Fibroblast of skin of back (primary cell): ENCODE results near the gene HOATZ.

Source experiments
- DNase-seq: peaks from one replicate; pipeline ENCODE4 v3.0.0-alpha.2; 2013

The HOATZ gene

DNA sequence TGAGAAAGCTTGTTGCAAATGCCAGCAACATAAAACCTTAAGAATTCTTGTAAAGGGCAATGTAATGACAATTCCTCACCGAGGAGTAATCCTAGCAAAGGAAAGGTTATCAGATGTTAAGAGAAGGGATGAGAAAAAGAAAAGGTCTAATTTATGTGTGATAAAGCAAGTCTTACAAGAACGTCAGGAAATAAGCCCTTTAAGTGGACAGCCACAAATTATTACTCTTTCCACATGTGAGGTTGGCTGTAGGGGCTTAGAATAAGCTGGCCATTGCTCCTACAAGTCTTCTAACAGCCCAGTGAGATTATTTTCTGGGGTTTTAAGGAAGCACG lies 35.3 kb downstream of the HOATZ start:
- no peak for DNase-seq

DNA sequence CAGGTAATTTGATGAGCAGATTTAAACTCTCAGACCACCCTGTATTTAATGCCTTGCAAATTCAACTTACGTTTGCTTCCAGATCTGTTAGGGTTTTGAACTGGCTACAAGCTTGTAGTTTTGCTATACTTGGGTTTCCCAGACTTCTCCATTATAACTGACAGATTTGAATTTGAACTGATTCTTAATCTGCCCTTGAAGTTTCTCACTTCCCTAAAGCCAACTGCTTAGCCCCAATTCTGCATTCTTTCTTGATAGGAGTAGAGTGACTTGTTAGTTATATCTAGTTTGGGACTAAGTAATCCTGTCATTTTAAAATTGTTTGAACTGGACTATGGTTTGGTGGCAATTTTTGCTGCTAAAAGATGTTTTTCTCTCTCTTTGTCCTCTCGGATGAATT lies 35.7 kb downstream of the HOATZ start:
- no peak for DNase-seq

DNA sequence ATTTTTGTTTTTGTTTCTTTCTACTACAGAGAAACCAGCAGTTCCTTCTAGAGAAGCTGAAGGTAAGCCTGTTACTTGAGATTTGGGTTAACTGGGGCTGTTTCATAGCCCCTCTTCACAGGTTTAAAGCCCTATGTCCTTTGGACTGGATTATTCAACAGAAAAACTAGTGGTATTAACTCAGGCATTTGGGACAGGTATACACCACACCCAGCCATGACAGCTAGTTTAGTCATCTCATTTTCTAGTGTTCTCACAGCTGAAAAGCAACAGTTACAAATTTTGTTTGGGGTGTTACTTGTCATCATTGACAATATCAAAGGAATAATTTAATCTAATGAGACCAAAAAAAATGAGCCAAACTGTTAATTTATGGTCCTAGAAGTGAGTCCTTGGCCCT lies 40.0 kb downstream of the HOATZ start:
- DNase-seq: no peak

DNA sequence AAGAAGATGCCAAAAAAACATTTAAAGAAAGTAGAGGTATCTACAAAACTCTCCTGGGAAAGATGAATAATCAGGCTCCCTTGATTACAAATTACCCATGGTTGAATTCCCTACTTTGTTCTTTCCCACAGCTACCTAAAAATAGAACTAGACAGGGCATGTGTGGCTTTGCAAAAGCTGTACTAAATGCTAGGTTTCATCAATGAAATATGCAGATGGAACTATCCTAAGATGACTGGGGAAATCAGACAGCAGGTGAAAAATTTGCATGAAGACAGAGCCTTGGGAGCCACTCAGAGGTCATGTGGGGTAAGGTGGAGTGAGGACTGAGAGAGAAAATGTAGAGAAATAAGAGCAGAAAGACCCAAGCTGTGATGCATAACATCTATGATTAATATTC lies 40.7 kb downstream of the HOATZ start:
- peak; percentile 70 for DNase-seq

DNA sequence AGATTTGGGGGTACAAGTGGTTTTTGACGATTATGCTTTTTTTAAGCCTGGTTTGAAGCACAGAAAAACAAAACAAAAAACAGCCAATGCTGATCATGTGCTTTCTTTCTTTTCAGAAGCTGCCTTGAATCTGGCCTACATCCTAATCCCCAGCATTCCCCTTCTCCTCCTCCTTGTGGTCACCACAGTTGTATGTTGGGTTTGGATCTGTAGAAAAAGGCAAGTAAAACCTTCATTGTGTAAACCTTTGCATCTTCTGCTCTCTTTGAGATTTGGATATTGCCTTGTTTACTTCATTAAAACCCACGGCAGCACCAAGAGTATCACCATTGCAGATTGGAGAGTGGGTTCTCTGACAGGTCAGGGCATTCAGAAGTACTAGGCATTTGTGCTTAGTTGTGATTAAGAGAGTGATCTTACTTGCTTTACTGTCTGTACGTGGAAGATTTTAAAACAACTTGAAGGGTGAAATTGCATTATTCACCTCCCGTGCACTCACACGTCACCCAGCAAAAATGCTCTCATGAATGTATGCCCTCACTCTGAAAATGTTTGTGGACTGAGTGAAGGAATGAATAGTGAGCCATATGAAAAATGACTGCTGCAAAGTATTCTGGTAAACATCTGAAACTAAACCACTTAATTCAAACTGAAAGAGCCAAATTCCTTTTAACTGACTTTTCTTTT lies 43.0 kb downstream of the HOATZ start:
- peak; percentile 99 for DNase-seq

DNA sequence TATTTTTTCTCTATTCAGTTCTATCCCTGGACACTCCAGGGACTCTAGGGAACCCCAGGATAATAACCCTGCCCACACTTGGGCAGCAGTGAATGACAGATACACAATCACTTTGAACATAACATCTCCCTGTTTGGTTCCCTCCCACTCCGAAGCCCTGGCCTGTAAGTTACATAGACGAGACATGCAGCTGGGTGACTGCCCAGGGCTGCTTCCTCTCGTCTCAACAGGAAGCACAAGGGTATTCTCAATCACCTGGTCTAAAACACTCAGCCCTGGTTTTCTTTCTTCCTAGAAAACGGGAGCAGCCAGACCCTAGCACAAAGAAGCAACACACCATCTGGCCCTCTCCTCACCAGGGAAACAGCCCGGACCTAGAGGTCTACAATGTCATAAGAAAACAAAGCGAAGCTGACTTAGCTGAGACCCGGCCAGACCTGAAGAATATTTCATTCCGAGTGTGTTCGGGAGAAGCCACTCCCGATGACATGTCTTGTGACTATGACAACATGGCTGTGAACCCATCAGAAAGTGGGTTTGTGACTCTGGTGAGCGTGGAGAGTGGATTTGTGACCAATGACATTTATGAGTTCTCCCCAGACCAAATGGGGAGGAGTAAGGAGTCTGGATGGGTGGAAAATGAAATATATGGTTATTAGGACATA lies 45.4 kb downstream of the HOATZ start:
- no peak for DNase-seq

DNA sequence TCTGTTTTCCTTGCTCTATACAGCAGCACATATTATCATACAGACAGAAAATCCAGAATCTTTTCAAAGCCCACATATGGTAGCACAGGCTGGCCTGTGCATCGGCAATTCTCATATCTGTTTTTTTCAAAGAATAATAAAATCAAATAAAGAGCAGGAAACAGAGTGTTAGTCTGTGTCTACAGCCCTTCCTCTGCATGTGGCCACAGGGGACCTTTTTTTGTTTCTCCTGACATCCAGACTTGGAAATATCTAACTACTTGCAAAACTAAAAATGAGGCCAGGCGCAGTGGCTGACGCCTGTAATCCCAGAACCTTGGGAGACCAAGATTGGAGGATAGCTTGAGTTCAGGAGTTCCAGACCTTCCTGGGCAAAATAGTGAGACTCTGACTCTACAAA lies 46.2 kb downstream of the HOATZ start:
- DNase-seq: no peak

DNA sequence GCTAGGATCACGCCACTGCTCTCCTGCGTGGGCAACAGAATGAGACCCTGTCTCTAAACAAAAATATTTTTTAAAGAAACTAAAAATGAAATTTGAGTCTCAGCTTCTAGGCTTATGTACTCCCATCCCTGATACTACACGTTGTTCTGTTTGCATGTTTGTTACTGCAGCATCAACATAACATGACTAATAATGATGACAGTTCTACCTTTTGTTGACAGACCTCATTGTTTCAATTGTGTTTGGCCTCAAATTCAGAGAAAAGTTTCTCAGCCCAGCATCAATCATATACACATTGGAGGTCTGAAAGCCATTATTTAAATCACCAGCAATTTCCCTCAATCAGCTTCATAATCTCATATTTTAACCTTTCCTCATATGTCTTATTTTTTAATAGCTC lies 46.7 kb downstream of the HOATZ start:
- no peak for DNase-seq

DNA sequence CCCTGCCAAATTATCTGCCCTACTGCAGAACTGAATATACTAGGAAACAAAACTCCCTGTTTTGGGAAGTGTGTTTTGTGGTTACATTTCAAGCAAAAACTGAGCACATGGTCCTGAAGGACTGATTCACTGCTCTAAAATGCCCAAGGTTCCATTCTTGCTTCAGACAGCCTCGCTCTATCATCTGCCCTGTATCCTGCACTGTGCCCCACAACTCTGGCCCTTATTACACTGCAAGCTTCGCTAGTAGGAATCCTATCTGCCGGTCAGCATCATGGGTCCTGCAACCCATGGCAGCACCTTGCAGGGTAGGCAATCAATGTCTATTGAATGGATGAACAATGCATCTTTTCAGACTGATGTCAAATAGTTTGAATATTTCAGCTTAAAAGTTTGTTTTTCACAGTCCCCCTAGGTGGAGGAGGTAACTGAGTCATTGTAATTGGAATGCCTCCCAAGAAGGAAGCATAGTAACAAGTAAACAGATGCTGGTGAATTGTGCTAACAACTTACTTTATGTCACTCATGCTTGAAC lies 47.3 kb downstream of the HOATZ start:
- peak; percentile 56 for DNase-seq

DNA sequence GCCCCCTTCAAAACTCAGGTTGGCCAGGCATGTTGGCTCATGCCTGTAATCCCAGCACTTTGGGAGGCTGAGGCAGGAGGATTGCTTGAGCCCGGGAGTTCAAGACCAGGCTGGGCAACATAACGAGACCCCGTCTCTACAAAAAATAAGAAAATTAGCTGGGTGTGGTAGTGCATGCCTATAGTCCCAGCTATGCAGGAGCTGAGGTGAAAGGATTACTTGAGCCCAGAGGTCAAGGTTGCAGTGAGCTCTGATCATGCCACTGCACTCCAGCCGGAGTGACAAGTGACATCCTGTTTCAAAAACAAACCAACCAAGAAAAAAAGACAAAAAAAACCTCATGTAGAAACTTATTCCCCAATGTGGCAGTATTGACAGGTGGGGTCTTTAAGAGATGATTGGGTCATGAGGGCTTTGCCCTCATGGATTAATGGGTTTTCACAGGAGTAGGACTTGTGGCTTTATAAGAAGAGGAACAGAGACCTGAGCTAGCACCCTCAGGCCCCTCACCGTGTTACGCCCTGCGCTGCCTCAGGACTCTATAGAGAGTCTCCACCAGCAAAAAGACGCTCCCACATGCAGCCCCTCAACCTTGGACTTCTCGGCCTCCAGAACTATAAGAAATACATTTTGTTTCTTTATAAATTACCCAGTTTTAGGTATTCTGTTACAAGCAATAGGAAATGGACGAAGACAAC lies 48.3 kb downstream of the HOATZ start:
- DNase-seq: no peak

DNA sequence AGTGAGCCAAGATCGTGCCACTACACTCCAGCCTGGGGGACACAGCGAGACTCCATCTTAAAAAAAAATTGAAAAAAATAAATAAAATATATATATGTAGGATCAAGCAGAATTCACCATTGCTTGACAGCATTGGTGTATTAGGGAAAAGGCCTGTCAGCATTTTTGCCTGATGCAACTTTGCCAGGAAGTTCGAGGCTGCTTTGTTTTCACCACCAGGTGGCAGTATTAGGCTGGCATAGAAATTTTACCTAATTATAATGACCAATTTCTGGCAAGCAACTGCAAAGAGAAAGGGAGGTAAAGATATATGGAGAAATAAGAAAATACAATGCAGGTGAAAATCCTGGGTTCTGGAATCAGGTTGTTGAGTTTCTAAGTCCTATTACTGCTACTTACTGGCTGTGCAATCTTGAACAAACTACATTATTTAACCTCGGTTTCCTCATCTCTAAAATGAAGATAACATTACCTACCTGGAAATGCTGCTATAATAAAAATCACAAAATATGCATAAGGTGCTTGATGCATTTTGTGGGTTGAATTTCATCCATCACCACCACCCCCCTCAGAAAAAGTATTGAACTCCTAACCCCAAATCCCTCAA lies 50.6 kb downstream of the HOATZ start:
- peak; percentile 73 for DNase-seq

DNA sequence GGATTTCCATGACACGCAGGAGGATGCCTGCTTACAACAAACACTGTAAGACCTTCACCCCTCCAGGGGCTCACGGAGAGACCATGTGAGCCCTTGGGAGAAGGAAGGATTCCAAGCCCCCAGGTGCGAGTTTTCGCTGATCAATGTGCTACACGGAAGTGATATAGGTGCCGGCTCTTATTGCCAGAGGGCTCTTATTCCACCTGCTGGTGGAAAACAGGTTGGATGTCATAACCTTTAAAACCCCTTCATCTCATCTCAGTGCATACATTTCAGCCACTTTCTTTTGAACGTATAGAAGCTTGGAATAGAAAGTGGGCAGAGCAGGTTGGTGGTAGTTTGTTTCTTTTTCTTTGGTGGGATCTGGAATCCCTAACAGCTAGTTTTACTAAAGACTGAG lies 51.7 kb downstream of the HOATZ start:
- no peak for DNase-seq

DNA sequence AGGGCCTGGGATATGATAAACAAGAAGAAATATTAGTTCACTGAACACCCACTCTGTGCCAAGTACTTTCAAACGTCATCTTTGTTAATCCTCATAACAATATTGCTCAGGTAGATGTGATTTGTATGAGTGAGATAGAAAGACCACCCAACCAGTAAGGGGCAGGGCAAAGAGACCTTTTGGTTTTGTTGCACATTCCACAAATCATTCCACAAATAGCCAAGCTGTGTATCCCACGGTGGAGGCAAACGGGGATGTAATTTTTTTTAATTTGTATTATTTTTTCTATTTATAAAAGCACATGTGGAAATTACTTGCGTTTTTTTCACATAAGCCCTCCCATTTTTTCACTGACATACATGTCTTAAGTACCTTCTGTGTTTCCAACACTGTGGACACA lies 54.9 kb downstream of the HOATZ start:
- DNase-seq: peak; percentile 57

DNA sequence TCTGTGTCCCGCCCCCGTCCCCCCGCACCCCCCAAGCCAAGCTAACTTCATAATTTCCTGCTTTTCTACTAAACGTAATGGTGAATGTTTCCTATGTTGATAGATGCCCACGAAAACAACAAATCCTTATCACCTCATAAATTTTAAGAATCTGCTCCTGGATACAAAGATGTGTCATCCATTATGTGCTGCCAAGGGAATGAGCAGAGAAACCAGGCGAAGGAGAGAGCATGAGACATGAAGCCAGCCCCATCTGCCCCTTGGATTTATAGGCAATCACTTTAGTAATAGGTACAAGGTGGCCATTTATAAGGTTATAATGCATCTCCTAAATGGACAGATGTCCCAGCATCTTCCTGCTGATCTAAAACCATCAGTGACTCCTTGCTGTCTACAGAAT lies 56.2 kb downstream of the HOATZ start:
- DNase-seq: no peak

DNA sequence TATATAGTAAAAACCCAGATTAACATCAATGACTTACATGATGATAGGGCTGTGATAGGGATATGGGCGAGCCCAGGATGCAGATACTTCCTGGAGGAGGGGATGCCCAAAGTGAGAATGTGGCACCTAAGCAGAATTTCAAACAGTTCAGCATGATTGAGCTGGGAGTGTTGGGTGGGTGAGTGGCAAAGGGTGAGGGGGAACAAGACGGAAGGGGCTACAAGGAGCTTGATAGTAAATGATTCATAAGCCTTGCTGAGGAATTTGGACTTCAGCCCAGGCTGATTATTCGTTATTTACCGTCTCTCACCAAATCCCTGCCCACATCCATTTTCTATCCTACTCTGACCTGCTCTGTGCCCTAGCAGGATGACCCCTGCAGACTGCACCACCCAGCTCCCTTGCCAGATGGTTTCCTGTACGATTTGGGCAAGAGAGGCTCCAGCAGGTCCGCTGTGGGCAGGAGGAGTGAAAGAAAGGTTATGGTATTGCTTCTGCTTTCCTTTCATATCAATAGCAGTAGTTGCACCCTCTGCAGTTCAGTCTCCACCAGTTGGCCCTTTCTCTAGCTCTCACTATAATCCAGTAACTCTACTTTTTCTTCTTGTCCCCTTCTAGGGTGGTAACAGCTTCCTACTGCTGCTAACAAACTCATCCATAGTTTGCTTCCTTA lies 57.4 kb downstream of the HOATZ start:
- no peak for DNase-seq

DNA sequence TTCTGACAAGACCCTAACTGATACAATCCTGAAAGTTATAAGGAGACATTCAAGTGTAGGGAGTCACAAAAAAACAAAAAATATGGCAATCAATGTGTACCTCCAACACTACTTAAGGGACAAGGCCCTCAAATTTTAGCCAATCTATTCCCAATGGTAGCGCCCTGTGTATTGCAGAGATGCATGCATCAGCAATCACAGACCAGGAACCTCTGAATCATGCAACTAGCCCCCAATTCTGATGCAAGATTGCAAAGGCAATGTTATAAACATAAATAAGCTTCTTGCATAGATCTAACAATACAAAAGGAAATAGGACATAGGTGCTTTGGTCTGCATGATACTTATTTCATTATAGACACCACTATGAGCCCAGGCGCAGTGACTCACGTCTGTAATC lies 58.0 kb downstream of the HOATZ start:
- no peak for DNase-seq

DNA sequence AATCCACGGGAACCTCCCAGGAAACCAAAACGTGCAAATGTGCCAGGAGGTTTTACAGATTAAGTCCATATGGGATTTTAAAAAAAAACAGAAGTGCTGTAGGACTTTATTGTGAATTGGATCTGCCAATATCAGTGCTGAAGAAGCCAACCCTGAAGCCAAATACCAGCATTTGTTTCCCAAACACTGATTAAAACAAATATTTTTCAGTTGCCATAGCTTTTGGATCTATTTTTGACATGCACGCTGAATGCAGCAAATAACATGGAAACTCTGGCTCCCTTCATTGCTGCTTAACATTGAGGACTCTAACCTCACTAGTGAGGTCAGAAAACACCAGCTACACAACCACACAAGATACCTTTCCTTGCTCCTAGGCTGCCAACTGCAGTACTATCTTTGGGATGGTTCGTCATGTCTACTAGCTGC lies 59.3 kb downstream of the HOATZ start:
- DNase-seq: no peak

DNA sequence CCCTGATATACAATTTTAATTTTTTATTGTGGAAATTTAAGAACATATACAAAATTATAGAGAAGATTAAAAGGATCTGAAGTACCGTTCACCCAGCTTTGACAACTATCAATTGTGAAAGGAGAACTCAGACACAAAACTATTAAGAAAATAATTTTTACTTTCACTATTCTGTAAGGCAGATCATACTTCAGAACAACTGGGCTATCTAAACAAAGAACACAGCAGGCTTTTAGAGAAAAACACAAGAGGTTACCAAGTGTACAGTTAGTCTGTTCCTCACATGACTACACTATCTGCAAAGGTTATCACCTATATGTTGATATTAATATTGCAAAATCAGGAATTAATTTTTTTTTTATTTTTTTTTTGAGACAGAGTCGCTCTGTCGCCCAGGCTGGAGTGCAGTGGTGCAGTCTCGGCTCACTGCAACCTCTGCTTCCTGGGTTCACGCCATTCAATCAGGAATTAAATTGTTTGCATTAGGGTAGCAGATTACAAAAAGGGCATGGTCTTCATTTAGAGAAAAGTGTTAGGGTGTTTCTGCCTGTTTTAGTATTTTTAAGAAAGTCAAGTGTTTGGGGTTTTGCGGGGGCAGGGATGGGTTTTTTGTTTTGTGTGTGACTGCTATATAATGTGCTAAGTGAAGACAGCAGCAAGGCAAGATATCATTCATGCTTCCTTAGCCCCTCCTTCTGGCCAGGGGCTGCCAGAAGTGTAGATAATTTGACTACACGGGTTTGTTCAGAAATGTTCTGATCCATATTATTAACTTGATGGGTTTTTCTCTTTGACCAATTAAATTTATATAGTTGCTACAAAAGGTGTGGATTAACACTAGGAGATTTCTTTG lies 60.0 kb downstream of the HOATZ start:
- DNase-seq: no peak

DNA sequence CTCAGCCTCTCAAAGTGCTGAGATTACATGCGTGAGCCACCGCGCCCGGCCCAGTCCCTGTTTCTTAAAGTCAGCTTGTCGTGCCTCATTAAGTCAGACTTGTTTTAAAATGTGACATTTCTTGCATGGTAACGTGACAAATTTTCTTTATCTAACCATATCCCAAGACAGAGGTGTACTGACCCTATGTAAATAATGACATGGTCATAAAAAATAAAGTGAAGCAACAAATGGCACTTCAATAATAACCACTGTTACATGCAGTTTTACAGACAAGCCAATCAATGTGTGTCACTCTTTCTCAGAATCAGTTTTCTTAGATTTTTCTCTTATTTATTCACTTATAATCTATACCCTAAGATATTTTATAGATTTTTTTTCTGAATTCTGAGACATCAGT lies 61.2 kb downstream of the HOATZ start:
- no peak for DNase-seq

DNA sequence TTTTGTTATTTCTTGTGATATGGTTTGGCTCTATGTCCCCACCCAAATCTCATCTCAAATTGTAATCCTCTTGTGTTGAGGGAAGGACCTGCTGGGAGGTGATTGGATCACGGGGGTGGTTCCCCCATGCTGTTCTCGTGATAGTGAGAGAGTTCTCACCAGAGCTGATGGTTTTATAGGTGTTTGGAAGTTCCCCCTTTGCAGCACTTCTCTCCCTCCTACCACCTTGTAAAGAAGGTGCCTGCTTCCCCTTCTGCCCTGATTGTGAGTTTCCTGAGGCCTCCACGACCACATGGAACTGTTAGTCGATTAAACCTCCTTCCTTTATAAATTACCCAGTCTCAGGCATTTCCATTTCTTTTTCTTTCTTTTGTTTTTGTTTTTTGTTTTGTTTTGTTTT lies 63.2 kb downstream of the HOATZ start:
- DNase-seq: no peak

DNA sequence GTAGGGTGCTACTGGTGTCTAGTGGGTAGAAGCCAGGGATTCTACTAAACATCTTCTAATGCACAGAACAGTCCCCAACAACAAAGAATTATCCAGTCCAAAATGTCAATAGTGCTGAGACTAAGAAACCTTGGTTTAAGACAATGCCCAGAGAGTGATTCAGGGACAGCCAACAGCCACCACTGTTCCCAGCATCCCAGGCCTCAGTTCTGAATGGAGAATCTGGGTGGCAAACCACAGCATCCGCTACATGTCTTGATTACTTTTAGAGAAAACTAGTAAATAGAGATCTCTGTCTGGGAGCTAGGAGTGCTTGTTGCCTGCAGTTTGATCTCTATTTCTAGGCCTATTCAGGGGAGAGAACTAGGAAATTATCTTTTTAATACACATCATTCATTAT lies 66.8 kb downstream of the HOATZ start:
- no peak for DNase-seq

DNA sequence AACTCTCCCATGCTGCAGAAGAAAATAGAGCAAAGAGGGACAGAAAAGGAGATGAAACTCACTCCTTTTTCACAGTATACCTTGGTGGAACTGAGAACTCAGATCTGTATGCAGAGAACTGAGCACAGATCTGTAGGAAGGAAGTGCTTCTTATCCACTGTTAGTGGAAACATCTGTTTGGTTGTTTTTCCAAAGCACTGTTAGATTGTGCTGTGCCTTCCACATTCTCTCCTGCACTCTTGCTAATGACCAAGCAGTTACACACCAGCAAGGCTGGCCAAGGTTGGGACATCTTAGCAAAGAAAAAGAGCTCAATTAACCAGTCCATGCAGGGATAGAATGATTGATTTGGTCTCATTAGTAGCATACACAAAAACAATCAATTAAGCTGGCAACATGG lies 67.6 kb downstream of the HOATZ start:
- DNase-seq: no peak
